ENCODE data around the gene ATXN1.

The ATXN1 gene

GRCh38 chr6:16735014-16735413 lies 26.2 kb downstream of the ATXN1 start (continued):
- TF ChIP-seq BCL11A (tag by site-specific recombination; IDR thresholded peaks at IDR 0.05; ENCODE audit: low read depth) (0 out of 2 replicates have a peak, but pooled peaks have one; percentile 33), ZNF629 (tag by site-specific recombination; IDR thresholded peaks at IDR 0.05) (peak; percentile 28; the same call in 1 of the 2 replicates), ZNF132 (tag by site-specific recombination; IDR thresholded peaks at IDR 0.05; ENCODE audit: borderline replicate concordance) (no peak), FEZF1 (tag by site-specific recombination; IDR thresholded peaks at IDR 0.05) (0 out of 2 replicates have a peak, but pooled peaks have one; percentile 6), ZBTB17 (tag by site-specific recombination; IDR thresholded peaks at IDR 0.05) (no peak), HOXA7 (CRISPR knock-in tag; IDR thresholded peaks at IDR 0.05; ENCODE audit: borderline replicate concordance) (no peak), KLF1 (tag by site-specific recombination; IDR thresholded peaks at IDR 0.05) (no peak), ZNF354C (tag by site-specific recombination; IDR thresholded peaks at IDR 0.05; ENCODE audit: borderline replicate concordance, low read depth) (no peak), KLF7 (tag by site-specific recombination; IDR thresholded peaks at IDR 0.05; ENCODE audit: borderline replicate concordance) (no peak), ZNF623 (tag by site-specific recombination; IDR thresholded peaks at IDR 0.05) (no peak), ZNF311 (tag by site-specific recombination; IDR thresholded peaks at IDR 0.05; ENCODE audit: borderline replicate concordance) (no peak), WT1 (tag by site-specific recombination; IDR thresholded peaks at IDR 0.05) (0 out of 2 replicates have a peak, but pooled peaks have one; percentile 22), ZNF155 (tag by site-specific recombination; IDR thresholded peaks at IDR 0.05) (no peak), ZNF707 (tag by site-specific recombination; IDR thresholded peaks at IDR 0.05) (no peak), ZSCAN23 (tag by site-specific recombination; IDR thresholded peaks at IDR 0.05) (no peak), ZFP37 (tag by site-specific recombination; IDR thresholded peaks at IDR 0.05) (no peak), ZNF501 (tag by site-specific recombination; IDR thresholded peaks at IDR 0.05) (no peak), ZNF335 (tag by site-specific recombination; conservative IDR thresholded peaks at IDR 0.05) (no peak), ZNF416 (tag by site-specific recombination; IDR thresholded peaks at IDR 0.05) (no peak), HIC1 (tag by site-specific recombination; IDR thresholded peaks at IDR 0.05) (no peak)
- TF ChIP-seq, protein P1, sequence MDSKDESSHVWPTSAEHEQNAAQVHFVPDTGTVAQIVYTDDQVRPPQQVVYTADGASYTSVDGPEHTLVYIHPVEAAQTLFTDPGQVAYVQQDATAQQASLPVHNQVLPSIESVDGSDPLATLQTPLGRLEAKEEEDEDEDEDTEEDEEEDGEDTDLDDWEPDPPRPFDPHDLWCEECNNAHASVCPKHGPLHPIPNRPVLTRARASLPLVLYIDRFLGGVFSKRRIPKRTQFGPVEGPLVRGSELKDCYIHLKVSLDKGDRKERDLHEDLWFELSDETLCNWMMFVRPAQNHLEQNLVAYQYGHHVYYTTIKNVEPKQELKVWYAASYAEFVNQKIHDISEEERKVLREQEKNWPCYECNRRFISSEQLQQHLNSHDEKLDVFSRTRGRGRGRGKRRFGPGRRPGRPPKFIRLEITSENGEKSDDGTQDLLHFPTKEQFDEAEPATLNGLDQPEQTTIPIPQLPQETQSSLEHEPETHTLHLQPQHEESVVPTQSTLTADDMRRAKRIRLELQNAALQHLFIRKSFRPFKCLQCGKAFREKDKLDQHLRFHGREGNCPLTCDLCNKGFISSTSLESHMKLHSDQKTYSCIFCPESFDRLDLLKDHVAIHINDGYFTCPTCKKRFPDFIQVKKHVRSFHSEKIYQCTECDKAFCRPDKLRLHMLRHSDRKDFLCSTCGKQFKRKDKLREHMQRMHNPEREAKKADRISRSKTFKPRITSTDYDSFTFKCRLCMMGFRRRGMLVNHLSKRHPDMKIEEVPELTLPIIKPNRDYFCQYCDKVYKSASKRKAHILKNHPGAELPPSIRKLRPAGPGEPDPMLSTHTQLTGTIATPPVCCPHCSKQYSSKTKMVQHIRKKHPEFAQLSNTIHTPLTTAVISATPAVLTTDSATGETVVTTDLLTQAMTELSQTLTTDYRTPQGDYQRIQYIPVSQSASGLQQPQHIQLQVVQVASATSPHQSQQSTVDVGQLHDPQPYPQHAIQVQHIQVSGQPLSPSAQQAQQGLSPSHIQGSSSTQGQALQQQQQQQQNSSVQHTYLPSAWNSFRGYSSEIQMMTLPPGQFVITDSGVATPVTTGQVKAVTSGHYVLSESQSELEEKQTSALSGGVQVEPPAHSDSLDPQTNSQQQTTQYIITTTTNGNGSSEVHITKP (tag by site-specific recombination; IDR thresholded peaks at IDR 0.05) = no peak
- TF ChIP-seq, protein P2, sequence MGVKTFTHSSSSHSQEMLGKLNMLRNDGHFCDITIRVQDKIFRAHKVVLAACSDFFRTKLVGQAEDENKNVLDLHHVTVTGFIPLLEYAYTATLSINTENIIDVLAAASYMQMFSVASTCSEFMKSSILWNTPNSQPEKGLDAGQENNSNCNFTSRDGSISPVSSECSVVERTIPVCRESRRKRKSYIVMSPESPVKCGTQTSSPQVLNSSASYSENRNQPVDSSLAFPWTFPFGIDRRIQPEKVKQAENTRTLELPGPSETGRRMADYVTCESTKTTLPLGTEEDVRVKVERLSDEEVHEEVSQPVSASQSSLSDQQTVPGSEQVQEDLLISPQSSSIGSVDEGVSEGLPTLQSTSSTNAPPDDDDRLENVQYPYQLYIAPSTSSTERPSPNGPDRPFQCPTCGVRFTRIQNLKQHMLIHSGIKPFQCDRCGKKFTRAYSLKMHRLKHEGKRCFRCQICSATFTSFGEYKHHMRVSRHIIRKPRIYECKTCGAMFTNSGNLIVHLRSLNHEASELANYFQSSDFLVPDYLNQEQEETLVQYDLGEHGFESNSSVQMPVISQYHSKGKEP (tag by site-specific recombination; IDR thresholded peaks at IDR 0.05) = no peak; the same call in 1 of the 2 replicates
- TF ChIP-seq, protein P3, sequence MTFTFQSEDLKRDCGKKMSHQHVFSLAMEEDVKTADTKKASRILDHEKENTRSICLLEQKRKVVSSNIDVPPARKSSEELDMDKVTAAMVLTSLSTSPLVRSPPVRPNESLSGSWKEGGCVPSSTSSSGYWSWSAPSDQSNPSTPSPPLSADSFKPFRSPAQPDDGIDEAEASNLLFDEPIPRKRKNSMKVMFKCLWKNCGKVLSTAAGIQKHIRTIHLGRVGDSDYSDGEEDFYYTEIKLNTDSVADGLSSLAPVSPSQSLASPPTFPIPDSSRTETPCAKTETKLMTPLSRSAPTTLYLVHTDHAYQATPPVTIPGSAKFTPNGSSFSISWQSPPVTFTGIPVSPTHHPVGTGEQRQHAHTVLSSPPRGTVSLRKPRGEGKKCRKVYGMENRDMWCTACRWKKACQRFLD (tag by site-specific recombination; IDR thresholded peaks at IDR 0.05) = no peak
- TF ChIP-seq, protein P4, sequence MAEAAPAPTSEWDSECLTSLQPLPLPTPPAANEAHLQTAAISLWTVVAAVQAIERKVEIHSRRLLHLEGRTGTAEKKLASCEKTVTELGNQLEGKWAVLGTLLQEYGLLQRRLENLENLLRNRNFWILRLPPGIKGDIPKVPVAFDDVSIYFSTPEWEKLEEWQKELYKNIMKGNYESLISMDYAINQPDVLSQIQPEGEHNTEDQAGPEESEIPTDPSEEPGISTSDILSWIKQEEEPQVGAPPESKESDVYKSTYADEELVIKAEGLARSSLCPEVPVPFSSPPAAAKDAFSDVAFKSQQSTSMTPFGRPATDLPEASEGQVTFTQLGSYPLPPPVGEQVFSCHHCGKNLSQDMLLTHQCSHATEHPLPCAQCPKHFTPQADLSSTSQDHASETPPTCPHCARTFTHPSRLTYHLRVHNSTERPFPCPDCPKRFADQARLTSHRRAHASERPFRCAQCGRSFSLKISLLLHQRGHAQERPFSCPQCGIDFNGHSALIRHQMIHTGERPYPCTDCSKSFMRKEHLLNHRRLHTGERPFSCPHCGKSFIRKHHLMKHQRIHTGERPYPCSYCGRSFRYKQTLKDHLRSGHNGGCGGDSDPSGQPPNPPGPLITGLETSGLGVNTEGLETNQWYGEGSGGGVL (tag by site-specific recombination; IDR thresholded peaks at IDR 0.05) = no peak
- TF ChIP-seq, protein P5, sequence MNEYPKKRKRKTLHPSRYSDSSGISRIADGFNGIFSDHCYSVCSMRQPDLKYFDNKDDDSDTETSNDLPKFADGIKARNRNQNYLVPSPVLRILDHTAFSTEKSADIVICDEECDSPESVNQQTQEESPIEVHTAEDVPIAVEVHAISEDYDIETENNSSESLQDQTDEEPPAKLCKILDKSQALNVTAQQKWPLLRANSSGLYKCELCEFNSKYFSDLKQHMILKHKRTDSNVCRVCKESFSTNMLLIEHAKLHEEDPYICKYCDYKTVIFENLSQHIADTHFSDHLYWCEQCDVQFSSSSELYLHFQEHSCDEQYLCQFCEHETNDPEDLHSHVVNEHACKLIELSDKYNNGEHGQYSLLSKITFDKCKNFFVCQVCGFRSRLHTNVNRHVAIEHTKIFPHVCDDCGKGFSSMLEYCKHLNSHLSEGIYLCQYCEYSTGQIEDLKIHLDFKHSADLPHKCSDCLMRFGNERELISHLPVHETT (tag by site-specific recombination; IDR thresholded peaks at IDR 0.05) = peak; percentile 50; the same call in 1 of the 2 replicates
